ACHN (cell line): ENCODE data around the gene SMAD6.
A peak's percentile ranks its signal among the peaks of the same experiment; 100 is the strongest.
"Not testable (repeated sequence)": the region's sequence is repeated elsewhere in the genome, so short reads cannot be mapped to it uniquely, and the experiment has no call there.

Source experiments
- DNase-seq: peaks from one replicate; pipeline ENCODE4 v3.0.0-alpha.2; 2015
- in situ Hi-C: cut with HindIII; loops from 2 replicates; pipeline ENCODE4 v1.10.0; 2017; ENCODE audit warnings: low sequenced_read_pairs, low pct_ligation_motif_present, low pct_unique_long_range_greater_than_20kb

SMAD6 gene

DNA sequence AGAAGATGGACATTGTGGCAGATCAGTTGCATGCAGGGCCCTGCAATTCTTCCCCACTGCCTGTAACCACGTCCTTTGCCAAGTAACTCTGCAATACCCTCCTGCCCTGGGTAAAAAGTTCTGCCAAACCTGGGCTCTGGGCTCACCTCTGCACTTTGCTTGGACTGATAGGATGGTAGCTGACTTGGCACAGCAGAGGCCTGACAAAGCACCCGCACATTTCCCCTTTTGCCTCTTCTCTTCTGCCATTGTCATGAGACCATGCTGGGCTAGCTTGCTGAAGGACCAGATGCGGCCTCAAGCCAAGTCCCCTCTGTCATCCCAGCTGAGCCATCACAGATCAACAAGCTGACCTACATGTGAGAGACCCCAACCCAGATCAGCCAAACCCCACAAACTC, 122.4 kb downstream of the SMAD6 start:
- DNase-seq, result no peak
- in situ Hi-C loops, result no loop called here

DNA sequence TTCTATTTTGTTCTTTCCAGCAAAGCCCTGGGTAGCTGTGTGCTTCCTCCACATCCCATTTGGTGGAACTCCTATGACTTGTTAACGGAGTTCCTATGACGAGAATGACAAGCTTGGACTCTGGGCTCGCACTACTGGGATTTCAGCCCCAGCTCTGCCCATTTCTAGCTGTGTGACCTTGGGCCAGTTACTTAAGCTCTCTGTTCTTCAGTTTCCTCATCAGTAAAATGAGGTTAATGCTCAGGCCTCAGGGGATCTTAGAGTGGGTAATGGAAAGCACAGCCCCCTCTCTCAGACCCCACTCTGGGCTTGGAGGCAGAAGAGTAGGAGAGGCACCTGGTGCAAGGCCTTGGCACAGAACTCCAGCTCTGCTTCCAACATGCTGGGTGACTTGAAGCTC, 123.1 kb downstream of the SMAD6 start:
- in situ Hi-C loops, result no loop called here
- no peak for DNase-seq

GRCh38 chr15:66825731-66826130, 123.7 kb downstream of the SMAD6 start:
- in situ Hi-C loops, result no loop called here

DNA sequence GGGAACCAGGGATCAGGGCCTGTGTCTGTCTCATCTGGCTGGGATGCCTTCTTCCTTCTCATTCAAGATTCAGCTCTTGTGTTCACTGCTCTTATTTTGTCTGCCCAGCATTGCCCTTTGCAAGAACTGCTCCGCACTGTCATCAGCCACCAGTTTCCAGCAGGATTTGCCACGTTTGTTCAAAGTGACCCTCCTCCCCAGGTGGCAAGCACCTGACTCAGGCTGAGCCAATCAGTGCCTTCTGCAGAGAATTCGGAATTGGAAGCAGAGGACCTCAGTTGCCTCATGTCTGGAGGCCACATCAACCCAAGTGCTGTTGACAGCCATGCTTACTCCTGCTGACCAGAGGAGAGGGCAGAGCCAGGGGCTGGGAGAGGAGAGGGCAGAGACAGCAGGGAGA, 124.5 kb downstream of the SMAD6 start:
- DNase-seq, result no peak
- in situ Hi-C loops, result no loop called here

More at GRCh38 chr15:66825731-66826130, 123.7 kb downstream of the SMAD6 start:
- DNase-seq, result no peak

- no peak for DNase-seq
- in situ Hi-C loops, result no loop called here
Observed at GRCh38 chr15:66827039-66827697, 125.1 kb downstream of the SMAD6 start.

- in situ Hi-C loops, result no loop called here
- DNase-seq, result no peak
Observed at GRCh38 chr15:66827698-66828055, 125.6 kb downstream of the SMAD6 start.

GRCh38 chr15:66828817-66829541, 126.9 kb downstream of the SMAD6 start:
- DNase-seq, in situ Hi-C loops: not testable (repeated sequence)

DNA sequence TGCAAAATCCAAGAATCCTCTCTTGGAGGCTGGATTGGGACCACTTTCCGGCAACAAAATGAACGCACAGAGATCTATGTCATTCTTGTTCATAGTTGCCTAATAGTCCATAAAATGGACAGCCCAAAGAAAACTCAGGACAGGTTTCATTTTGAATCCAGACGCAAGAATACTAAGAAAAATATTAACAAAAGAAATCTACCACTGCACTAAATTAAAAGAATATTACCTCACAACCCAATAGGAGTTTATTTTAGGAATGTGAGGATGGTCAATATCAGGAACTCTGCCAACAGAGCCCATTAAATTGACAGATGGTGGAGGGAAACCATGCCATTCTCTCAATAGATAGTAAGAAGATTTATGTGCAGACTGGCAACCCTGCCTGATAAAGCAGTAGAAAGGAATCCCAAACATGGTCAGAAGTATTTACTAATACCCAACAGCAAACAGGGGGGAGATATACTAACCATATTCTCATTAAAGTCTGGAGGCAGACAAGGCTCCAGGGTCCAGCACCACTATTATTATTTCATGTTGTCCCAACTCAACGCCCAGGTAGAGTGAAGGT, 127.6 kb downstream of the SMAD6 start:
- no peak for DNase-seq
- in situ Hi-C loops, result no loop called here

- peak; percentile 67 for DNase-seq
- in situ Hi-C loops, result no loop called here
Observed at GRCh38 chr15:66830358-66830757, 128.3 kb downstream of the SMAD6 start.

- in situ Hi-C loops, result no loop called here
- DNase-seq, result no peak
Observed at GRCh38 chr15:66830823-66831222, 128.8 kb downstream of the SMAD6 start.

DNA sequence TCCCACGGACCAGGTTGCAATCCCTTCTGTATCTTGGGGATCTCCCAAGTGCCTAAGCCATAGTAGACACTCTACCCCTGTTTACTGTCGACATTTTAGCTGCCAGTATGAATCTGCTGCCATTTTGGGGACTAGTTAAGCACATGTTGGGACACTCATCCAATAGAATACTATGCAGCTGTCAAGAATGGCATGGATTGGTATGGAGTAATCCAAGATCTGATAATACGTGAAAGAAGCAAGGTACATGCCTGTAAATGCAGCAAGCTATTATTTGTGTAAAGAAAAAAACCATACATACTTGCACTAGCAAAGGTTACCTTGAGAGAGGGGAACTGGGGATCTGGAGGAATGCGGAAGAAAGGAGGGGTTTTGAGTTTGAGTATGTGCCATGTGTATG, 129.3 kb downstream of the SMAD6 start:
- in situ Hi-C loops, result no loop called here
- no peak for DNase-seq

- in situ Hi-C loops, result no loop called here
Observed at GRCh38 chr15:66831801-66832390, 129.9 kb downstream of the SMAD6 start.

More at GRCh38 chr15:66831801-66832390, 129.9 kb downstream of the SMAD6 start:
- no peak for DNase-seq
